Uterus (tissue), 4 donors: Measurements from ENCODE around the gene SERPIND1. TPM values are rescaled to one million over a fixed set of nuclear protein-coding genes. Genes with fewer than 3 reads are reported as not detected.
A peak's percentile ranks its signal among the peaks of the same experiment; 100 is the strongest.

Experiments
- DNase-seq, 2 donors: peaks; one replicate each; pipeline ENCODE4 v3.0.0-alpha.2; 2019 to 2020
- H3K27ac ChIP-seq, 2 donors: fragments of 200-600 bp; sonication (generic); 1 replicate in 1 of 2; 2 replicates in 1 of 2; pipeline ENCODE4 v1.5.1; 2016 to 2018
- H3K27me3 ChIP-seq, 2 donors: fragments of 200-600 bp; sonication (generic); one replicate each; pipeline ENCODE4 v1.5.1; 2018 to 2019; ENCODE audit warnings: control low read depth in 1 of 2
- H3K36me3 ChIP-seq, 2 donors: fragments of 200-600 bp; sonication (generic); one replicate each; pipeline ENCODE4 v1.5.1; 2019; ENCODE audit warnings: control low read depth in 1 of 2
- H3K4me1 ChIP-seq, 2 donors: fragments of 200-600 bp; sonication (generic); one replicate each; pipeline ENCODE4 v1.5.1; 2018 to 2019; ENCODE audit warnings: control low read depth in 1 of 2
- H3K4me3 ChIP-seq, 2 donors: fragments of 200-600 bp; sonication (generic); 1 replicate in 1 of 2; 2 replicates in 1 of 2; pipeline ENCODE4 v1.5.1; 2018 to 2019; ENCODE audit warnings: mild to moderate bottlenecking in 1 of 2
- H3K9me3 ChIP-seq, 2 donors: fragments of 200-600 bp; sonication (generic); one replicate each; pipeline ENCODE4 v1.5.1; 2019; ENCODE audit warnings: control low read depth in 1 of 2
- CTCF ChIP-seq, 4 experiments: fragments of 200-600 bp in 2 of 4; fragments of 450-650 bp in 2 of 4; sonication (generic) in 2 of 4; IDR thresholded peaks; one replicate each; pipeline ENCODE4 v1.5.1; 2016 to 2019; ENCODE audit warnings: antibody characterized with exemption in 4 of 4, mild to moderate bottlenecking in 2 of 4, moderate library complexity in 1 of 4
- POLR2A ChIP-seq, 2 donors: fragments of 450-650 bp; IDR thresholded peaks; one replicate each; pipeline ENCODE4 v1.6.1; 2016; ENCODE audit warnings: antibody characterized with exemption in 2 of 2, mild to moderate bottlenecking in 1 of 2, moderate library complexity in 1 of 2
- intact Hi-C: fragments of 100-400 bp; cut with DNase I; formaldehyde crosslinking; loops from one replicate; pipeline ENCODE4 v1.15.1; 2023; ENCODE audit warnings: low total_unique reads
- total RNA-seq, 4 donors: library from RNA; depleted of rRNA in 3 of 4; stranded (reverse); fragments of >200 nt in 3 of 4; gene quantifications; one replicate each; pipeline versions ENCODE4 v1.1.0 to v1.2.4, GENCODE V29; 2014 to 2023
- donor health status: DM: yes; HTN: yes; CAD: no.

The SERPIND1 gene
- total RNA-seq, 4 donors from 2014 or later, result 1.0 to 4.5 TPM; not detected in 2

GRCh38 chr22:20783844-20784723 lies 10.2 kb downstream of the SERPIND1 start:
- H3K36me3 ChIP-seq, result no peaks in the 10 kb centered on the region
- no peak overlapping the region for H3K4me3 ChIP-seq
- H3K27me3 ChIP-seq, result no peaks in the 10 kb centered on the region
- H3K4me1 ChIP-seq, result no peaks in the 10 kb centered on the region
- intact Hi-C loops, result no loop called here
- TF ChIP-seq CTCF (IDR thresholded peaks at IDR 0.05), result peak; percentile 47 to 69 (median 54)
- TF ChIP-seq POLR2A (IDR thresholded peaks at IDR 0.05), result no peak
- H3K27ac ChIP-seq, result no peak overlapping the region
- DNase-seq, result peak in 1 of 2 donors; percentile 44
- no peaks in the 10 kb centered on the region for H3K9me3 ChIP-seq

- no peaks in the 10 kb centered on the region for H3K27me3 ChIP-seq
- H3K9me3 ChIP-seq, result no peaks in the 10 kb centered on the region
- TF ChIP-seq CTCF (IDR thresholded peaks at IDR 0.05) (no peak), POLR2A (IDR thresholded peaks at IDR 0.05) (no peak)
- H3K4me1 ChIP-seq, result no peaks in the 10 kb centered on the region
- H3K27ac ChIP-seq, result no peak overlapping the region
- H3K4me3 ChIP-seq, result no peak overlapping the region
- DNase-seq, result no peak
- intact Hi-C loops, result no loop called here
- no peaks in the 10 kb centered on the region for H3K36me3 ChIP-seq
These were observed 11.5 kb downstream of the SERPIND1 start for GRCh38 chr22:20785415-20785814.

- Histone ChIP-seq H3K9me3 (no peaks in the 10 kb centered on the region), H3K36me3 (no peaks in the 10 kb centered on the region), H3K27me3 (no peaks in the 10 kb centered on the region), H3K27ac (no peak overlapping the region), H3K4me1 (no peaks in the 10 kb centered on the region), H3K4me3 (no peak overlapping the region)
- TF ChIP-seq POLR2A (IDR thresholded peaks at IDR 0.05), result no peak
- no peak for TF ChIP-seq CTCF (IDR thresholded peaks at IDR 0.05)
- intact Hi-C loops, result no loop called here
- DNase-seq, result no peak
These were observed 12.1 kb downstream of the SERPIND1 start for GRCh38 chr22:20786048-20786447.

- Histone ChIP-seq H3K27ac (no peak overlapping the region), H3K27me3 (no peaks in the 10 kb centered on the region), H3K36me3 (no peaks in the 10 kb centered on the region), H3K4me1 (no peaks in the 10 kb centered on the region), H3K9me3 (no peaks in the 10 kb centered on the region), H3K4me3 (no peak overlapping the region)
- intact Hi-C loops, result no loop called here
- no peak for DNase-seq
- TF ChIP-seq CTCF (IDR thresholded peaks at IDR 0.05), result no peak
- TF ChIP-seq POLR2A (IDR thresholded peaks at IDR 0.05), result no peak
These were observed 12.6 kb downstream of the SERPIND1 start for GRCh38 chr22:20786536-20786979.

- Histone ChIP-seq H3K27ac (no peak overlapping the region), H3K27me3 (no peaks in the 10 kb centered on the region), H3K4me1 (no peaks in the 10 kb centered on the region), H3K9me3 (no peaks in the 10 kb centered on the region), H3K36me3 (no peaks in the 10 kb centered on the region), H3K4me3 (no peak overlapping the region)
- no peak for TF ChIP-seq CTCF (IDR thresholded peaks at IDR 0.05)
- no peak for TF ChIP-seq POLR2A (IDR thresholded peaks at IDR 0.05)
- no peak for DNase-seq
- intact Hi-C loops, result no loop called here
These were observed 13.3 kb downstream of the SERPIND1 start for GRCh38 chr22:20787223-20787622.
